HG03135 (cell line): ENCODE data around the gene HPS5.
"Not testable (repeated sequence)": the region's sequence is repeated elsewhere in the genome, so short reads cannot be mapped to it uniquely, and the experiment has no call there.

Experiments
- ATAC-seq: cut with Tn5 transposase; IDR thresholded peaks from one replicate; pipeline ENCODE4 v1.9.1; 2021; ENCODE audit warnings: mild to moderate bottlenecking, moderate library complexity; ENCODE audit not compliant: unreplicated experiment

Gene HPS5

DNA sequence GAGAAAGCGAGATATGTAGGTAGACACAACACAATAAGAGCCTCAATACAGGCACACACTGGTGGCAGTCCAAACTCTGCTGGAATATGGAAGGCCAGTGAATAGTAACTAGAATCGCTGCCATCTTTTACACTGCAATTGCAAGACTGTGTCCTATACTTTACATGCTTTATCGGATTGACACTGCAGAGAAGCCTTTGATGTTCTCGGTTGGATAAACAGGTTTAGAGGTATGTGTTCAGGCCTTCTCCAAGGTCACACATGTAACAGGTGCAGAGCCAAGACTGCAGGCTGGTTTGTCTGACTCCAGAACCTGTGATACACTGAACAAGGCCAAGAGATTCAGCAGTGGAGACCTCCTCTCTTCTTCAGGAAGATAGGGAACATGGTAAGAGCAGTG, 50.7 kb downstream of the HPS5 start:
- no peak for ATAC-seq

DNA sequence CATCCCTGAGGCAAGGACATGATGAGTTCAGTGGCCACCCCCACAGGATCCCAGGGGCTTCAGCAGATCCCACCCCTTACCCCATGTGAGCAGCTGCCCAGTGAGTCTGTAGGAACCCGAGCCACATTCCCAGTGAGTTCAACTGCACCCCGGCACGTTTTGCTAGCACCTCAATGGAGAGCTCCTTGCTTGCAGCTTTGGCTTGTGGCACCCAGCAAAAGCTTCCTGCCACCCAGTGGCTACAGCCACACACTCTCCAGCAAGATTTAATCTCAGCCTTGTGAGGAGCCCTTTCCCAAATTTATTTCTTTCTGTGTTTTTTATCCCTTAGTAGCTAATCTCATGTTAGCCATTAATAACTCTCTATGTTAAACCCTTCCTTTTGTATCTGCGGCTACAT, 51.8 kb downstream of the HPS5 start:
- no peak for ATAC-seq

DNA sequence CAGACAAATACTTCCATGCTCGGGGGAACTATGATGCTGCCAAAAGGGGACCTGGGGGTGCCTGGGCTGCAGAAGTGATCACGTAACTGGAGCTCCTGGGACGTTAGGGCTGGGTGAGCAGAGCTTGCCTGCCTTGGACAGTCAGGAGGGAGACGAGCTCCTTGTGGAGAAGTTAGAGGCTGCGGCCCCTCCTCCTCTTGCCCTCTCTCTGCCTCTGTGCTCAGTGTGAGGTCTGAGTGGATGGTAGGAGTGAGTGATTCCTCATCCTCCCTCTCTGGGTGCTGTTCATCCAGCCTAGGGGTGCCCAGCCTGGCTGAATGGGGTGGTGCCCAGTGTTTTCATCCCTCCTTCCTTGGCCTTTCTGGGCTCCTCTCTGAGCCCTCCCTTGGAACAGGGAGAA, 52.7 kb downstream of the HPS5 start:
- ATAC-seq: not testable (repeated sequence)

DNA sequence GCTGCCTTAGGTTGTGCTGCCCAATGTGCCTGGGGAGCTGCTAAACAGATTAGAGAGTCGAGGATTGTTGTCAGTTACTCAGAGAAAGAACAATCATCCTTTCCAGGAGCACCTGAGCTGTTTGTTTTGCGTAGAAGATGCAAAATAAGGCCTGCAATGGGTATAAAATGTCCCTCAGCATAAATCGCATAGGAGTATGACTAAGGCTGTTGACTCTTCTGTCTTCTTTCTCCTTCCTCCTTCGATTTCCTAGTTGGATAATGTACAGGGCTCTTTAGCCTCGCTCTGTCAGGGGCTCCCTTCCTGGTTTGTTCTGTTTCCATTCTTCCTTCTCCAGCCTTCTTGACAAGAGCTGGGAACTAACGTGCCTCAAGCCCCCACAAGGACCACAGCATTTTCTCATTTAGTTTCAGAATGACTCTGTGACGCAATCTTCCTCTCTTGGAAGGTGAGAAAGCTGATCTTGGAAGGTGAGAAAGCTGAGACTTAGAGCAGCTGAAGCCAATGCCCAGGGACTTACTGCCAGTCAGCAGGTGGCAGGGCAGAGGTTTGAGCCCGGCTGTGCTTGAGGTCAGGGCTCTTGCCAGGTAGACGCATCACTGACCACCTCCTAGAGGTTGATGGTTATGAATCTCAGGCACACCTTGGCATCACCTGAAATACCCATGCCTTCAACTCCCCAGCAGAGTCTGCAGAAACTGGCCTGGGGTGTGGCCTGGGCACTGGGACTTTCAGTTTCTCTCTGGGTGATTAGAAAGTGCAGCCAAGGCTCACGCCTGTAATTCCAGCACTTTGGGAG, 54.4 kb downstream of the HPS5 start:
- ATAC-seq: peak; percentile 70

DNA sequence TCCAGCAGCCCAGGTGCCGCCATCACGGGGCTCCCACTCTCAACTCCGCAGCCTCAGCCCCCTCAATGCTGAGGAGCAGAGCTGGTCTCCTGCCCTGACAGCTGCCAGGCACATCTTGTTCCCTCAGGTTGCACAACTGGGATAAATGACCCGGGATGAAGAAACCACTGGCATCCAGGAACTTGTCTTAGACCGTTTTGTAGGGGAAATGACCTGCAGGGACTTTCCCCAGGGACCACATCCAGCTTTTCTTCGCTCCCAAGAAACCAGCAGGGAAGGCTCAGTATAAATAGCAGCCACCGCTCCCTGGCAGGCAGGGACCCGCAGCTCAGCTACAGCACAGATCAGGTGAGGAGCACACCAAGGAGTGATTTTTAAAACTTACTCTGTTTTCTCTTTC, 56.0 kb downstream of the HPS5 start, which contains the start of gene SAA1:
SAA1 (plus strand) TSS at position 316 of the 400 bp plus-strand sequence. CDS start 624 bp downstream, outside the sequence.
- no peak for ATAC-seq

DNA sequence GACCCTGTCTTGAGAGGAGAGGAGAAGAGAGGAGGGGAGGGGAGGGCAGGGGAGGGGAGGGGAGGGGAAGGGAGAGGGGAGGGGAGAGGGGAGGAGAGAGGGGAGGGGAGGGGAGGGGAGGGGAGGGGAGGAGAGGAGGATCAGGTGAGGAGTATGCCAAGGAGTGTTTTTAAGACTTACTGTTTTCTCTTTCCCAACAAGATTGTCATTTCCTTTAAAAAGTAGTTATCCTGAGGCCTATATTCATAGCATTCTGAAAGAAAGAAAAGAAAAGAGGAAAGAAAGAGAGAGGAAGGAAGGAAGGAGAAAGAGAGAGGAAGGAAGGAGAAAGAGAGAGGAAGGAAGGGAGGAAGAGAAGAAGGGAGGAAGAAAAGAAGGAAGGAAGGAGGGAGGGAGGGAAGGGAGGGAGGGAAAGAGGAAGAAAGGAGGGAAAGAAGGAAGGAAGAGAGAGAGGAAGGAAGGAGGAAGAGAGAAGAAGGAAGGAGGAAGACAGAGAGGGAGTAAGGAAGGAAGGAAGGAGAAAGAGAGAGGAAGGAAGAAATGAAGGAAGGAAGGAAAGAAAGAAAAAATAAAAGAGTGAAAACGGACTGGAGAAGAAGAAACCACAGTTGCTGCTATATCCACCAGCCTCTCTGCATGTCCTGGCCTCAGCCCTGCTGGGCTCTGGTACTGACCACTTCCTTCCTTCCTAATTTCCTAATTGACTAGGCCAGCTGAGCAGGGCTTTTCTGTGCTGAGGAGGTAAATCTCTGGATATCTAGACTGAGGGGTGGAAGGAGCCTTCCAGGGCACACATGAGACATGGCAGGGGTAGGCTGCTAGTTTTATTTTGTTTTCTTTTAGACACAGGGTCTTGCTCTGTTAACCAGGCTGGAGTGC, 57.0 kb downstream of the HPS5 start:
- no peak for ATAC-seq

DNA sequence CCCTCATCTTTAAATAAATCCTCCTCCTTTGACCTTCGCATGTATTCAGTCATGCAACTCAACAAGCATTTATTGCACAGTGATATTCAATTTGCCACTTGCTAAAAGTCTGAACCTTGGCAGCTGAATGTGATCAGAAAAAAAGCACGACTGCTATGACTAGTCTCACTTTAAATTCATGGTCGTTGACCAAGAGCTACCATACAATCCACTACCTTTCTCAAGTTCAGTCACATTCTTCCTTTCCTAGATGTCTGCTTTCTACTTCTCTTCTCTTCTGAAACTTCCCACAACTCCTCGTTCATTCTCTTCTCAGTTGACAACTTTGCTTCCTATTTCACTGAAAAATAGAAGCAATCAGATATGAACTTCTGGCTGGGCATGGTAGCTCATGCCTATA, 57.9 kb downstream of the HPS5 start:
- no peak for ATAC-seq

DNA sequence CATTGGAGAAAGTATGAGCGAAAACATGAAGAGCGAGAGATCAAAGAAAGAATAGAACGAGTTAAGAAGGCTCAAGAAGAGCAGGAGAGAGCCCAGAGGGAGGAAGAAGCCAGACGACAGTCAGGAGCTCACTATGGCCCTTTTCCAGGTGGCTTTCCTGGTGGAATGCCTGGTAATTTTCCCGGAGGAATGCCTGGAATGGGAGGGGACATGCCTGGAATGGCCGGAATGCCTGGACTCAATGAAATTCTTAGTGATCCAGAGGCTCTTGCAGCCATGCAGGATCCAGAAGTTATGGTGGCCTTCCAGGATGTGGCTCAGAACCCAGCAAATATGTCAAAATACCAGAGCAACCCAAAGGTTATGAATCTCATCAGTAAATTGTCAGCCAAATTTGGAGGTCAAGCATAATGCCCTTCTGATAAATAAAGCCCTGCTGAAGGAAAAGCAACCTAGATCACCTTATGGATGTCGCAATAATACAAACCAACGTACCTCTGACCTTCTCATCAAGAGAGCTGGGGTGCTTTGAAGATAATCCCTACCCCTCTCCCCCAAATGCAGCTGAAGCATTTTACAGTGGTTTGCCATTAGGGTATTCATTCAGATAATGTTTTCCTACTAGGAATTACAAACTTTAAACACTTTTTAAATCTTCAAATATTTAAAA, 59.1 kb downstream of the HPS5 start:
- ATAC-seq: not testable (repeated sequence)

DNA sequence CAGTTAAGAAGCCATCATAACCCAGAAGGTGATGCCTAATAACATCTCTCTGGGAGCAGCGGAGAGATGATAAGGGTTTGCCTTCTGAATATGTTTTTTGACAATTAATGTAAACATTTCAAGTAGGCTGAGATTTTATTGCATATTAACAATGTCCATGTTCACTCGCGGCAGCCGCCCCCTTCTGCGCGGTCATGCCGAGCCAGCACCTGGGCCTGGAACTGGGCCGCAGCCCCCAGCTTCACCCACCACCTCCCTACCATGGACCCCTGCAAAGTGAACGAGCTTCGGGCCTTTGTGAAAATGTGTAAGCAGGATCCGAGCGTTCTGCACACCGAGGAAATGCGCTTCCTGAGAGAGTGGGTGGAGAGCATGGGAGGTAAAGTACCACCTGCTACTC, 60.2 kb downstream of the HPS5 start:
- no peak for ATAC-seq

DNA sequence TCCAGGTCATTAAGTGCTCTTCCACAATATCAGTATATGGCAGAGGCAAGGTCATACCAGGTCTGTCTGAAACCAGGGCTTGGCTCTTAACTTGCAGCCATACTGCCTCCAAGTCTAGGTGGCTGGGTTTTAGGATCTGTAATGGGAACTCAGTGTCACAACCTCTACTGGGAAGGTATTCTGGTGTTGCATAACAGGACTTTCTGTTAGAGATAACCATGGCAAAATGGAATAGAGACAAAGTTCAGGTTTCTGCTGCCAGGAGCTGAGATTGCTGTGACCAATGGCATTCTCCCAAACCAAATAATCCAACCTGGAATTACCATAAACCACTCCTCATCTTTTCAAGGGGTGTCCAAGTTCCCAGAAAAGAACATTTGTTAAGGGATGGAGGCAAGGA, 62.7 kb downstream of the HPS5 start:
- ATAC-seq: no peak

DNA sequence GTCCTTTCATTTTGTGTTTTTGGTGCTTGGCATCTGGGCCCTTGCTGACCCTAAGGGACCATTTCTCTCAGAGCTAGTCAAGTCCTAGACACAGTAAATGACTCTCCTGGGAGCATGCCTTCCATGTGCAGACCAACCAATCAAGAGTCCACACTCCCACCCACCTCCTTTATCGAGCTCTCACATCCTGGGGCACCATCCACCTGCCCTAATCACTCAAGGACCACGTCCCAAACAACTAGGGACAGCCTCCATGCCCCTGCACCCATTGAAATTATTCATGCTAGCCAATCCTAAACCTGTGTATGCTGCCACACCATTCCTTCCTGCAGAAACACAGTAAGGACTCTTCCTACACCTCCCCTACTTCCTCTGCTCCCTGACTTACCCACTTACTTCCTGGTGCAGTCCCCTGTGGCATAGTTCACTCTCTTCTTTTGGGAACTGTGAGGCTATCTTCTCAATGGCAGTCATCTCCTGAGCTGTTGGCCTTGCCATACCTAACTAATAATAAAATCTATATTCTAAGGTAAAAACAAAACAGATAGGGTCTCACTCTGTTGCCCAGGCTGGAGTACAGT, 67.1 kb downstream of the HPS5 start:
- no peak for ATAC-seq

DNA sequence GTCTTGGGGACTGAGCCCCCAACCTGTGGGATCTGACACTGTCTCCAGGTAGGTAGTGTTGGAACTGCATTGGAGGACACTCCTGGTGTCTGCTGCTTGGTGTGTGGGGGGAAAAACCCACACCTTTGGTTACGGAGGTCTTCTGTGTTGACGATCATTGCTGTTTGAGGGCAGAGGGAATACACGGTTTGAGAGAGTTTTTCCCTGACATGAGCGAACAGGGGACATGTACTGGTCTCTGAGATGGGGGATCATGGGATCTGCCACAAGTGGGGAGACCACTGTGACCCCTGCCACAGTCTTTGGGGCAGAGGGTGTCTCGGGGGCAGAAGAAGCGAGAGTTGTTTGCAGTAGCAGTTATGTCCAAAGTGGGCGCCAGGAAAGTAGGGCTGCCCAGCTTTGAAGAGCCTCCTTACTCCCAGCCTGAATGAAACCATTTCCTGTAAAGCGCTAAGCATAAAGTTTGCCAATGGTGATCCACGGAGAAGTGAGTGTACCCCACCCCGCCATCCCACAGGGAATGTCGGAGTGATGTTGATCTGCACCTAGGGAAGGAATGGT, 68.1 kb downstream of the HPS5 start:
- no peak for ATAC-seq

DNA sequence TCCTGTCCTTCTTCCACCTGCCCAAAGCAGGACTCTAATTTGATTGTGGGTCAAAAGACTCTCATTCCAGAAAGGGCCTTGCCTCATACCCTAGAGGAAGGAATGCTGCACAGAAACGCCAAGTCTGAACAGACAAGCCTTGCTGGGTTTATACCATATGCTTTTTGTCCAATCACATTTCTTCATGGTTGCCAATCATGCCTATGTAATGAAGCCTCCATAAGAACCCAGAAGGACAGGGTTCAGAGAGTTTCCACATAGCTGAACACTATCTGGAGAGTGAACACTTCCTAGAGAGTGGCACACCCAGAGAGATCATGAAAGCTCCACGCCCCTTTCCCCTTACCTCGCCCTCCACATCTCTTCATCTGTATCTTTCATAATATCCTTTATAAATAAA, 68.7 kb downstream of the HPS5 start:
- ATAC-seq: no peak

DNA sequence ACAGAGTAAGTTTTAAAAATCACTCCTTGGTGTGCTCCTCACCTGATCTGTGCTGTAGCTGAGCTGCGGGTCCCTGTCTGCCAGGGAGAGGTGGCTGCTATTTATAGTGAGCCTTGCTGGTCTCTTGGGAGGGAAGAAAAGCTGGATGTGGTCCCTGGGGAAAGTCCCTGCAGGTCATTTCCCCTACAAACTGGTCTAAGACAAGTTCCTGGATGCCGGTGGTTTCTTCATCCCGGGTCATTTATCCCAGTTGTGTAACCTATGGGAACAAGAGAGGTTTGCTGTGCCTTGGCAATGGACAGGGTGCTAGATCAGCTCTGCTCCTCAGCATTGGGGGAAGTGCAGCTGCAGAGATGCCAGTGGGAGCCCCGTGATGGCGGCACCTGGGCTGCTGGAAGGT, 73.4 kb downstream of the HPS5 start, which contains the start of gene SAA2:
SAA2 (minus strand) TSS at position 108 of the 400 bp plus-strand sequence. CDS start 657 bp downstream, outside the sequence.
- no peak for ATAC-seq

DNA sequence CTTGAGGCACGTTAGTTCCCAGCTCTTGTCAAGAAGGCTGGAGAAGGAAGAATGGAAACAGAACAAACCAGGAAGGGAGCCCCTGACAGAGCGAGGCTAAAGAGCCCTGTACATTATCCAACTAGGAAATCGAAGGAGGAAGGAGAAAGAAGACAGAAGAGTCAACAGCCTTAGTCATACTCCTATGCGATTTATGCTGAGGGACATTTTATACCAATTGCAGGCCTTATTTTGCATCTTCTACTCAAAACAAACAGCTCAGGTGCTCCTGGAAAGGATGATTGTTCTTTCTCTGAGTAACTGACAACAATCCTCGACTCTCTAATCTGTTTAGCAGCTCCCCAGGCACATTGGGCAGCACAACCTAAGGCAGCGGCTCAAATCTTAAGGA, 74.8 kb downstream of the HPS5 start:
- ATAC-seq: peak; percentile 15

DNA sequence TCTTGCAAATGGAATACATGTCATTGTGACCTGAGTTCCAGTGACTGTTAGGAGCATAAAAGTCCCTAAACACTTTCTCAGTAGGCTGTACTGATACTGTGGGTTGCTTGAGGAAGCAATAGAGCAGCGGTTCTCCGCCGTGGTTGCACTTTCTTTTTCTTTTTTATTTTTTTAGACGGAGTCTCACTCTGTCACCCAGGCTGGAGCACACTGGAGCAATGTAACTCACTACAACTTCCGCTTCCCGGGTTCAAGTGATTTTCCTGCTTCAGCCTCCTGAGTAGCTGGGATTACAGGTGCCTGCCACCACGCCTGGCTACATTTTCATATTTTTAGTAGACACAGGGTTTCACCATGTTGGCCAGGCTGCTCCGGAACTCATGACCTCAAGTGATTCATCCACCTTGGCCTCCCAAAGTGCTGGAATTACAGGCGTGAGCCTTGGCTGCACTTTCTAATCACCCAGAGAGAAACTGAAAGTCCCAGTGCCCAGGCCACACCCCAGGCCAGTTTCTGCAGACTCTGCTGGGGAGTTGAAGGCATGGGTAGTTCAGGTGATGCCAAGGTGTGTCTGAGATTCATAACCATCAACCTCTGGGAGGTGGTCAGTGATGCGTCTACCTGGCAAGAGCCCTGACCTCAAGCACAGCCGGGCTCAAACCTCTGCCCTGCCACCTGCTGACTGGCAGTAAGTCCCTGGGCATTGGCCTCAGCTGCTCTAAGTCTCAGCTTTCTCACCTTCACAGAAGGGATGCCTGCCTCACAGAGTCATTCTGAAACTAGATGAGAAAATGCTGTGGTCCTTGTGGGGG, 75.4 kb downstream of the HPS5 start:
- ATAC-seq: peak; percentile 82

DNA sequence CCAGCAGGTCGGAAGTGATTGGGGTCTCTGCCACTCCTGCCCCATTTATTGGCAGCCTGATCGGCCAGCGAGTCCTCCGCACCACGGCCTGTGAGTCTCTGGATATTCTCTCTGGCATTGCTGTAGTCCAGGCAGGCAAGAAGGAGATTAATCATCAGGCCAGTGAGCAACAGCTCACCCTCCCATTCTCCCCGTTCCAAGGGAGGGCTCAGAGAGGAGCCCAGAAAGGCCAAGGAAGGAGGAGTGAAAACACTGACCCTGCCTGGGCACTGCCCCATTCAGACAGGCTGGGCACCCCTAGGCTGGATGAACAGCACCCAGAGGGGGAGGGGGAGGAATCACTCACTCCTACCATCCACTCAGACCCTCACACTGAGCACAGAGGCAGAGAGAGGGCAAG, 76.5 kb downstream of the HPS5 start:
- no peak for ATAC-seq

DNA sequence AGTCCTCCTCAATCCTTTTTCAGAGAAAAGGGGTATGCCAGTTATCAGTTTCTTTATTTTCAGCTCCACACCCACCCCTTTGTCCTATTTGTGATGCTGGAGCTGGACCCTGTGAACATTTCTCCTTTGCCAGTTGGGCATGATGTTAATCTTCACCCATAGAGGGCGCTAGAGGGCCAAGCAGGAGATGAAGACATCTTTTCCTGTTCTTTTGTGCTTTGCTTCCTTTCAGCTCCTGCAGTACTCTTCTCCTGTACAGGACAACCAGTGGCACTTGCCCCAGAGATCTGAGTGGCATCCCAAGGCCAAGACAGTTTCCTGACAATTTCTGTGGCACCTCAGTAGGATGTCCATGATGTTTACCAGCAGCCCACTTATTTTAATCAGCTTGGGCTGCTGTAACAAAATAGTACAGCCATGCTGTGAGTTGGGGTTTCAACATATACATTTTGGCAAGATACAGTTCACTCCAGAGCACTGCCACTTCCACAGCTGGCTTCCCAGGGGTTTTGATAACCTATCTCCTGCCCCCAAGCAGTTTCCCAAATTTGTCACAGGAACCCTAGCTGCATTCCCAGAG, 78.1 kb downstream of the HPS5 start:
- no peak for ATAC-seq

DNA sequence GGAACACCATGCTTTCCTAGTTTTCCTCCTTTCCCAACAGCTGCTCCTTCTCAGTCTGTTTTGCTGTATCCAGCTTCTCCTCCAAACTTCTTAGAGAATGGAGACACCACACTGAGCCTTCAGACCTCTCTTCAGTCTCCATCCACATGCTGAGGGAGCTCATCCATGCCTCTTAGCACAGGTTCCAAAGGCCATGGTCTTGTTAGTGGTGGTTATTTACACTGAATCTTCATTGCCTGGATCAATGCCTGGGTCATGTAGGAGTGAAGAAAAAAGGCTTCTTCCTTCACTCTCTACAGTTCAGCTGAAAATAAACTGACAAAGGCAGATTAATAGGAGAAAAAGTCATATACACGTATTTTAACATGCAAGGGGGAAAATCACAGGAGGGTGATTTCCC, 82.3 kb downstream of the HPS5 start:
- ATAC-seq: no peak
